PC-9 (cell line): ENCODE results near the gene EEF1B2. TPM values are rescaled to one million over a fixed set of nuclear protein-coding genes. Genes with fewer than 3 reads are reported as not detected.
"Not testable (repeated sequence)": the region's sequence is repeated elsewhere in the genome, so short reads cannot be mapped to it uniquely, and the experiment has no call there.

ENCODE experiments used
- BruUV-seq: library from RNA; stranded (reverse); fragments of 400-500 nt; replicated peaks from 2 replicates; lab custom pipeline; 2021; lab: Mats Ljungman, UMichigan
- CTCF ChIA-PET: fragments of 300-600 bp; sonication (Branson Sonifier 250); formaldehyde crosslinking; loops from one replicate; lab custom pipeline; 2022; ENCODE audit warnings: antibody characterized with exemption; lab: Charles Lee
- POLR2A ChIA-PET: fragments of 300-600 bp; sonication (Branson Sonifier 250); formaldehyde crosslinking; loops from one replicate; lab custom pipeline; 2022; ENCODE audit warnings: antibody characterized with exemption; ENCODE audit not compliant: unreplicated experiment; lab: Charles Lee
- DNase-seq, 2 experiments: peaks; one replicate each; pipeline versions ENCODE4 v3.0.0 to v3.0.0-alpha.2; 2015 to 2022; ENCODE audit warnings: mixed read lengths in 1 of 2
- H2AFZ ChIP-seq: fragments of 200-600 bp; sonication (generic); 2 replicates; pipeline ENCODE4 v1.8.1; 2017; ENCODE audit warnings: antibody characterized with exemption
- H3F3A ChIP-seq: fragments of 200-600 bp; sonication (generic); 2 replicates; pipeline ENCODE4 v1.8.1; 2017; ENCODE audit warnings: antibody characterized with exemption, mild to moderate bottlenecking, low read depth; ENCODE audit not compliant: insufficient read depth
- H3K27ac ChIP-seq: fragments of 200-600 bp; sonication (generic); 2 replicates; pipeline ENCODE4 v1.6.1; 2016; ENCODE audit warnings: mixed run types
- H3K27me3 ChIP-seq: fragments of 200-600 bp; sonication (generic); 2 replicates; pipeline ENCODE4 v1.6.1; 2016; ENCODE audit warnings: low read depth, mixed run types; ENCODE audit not compliant: insufficient read depth
- H3K36me3 ChIP-seq: fragments of 200-600 bp; sonication (generic); 2 replicates; pipeline ENCODE4 v1.6.1; 2016; ENCODE audit warnings: low read depth, mixed run types
- H3K4me1 ChIP-seq: fragments of 200-600 bp; sonication (generic); replicated peaks from 2 replicates; pipeline ENCODE4 v1.6.1; 2016; ENCODE audit warnings: mixed run types; ENCODE audit not compliant: insufficient read depth
- H3K4me2 ChIP-seq: fragments of 200-600 bp; sonication (generic); 2 replicates; pipeline ENCODE4 v1.6.1; 2017; ENCODE audit warnings: mixed run types
- H3K4me3 ChIP-seq: fragments of 200-600 bp; sonication (generic); 2 replicates; pipeline ENCODE4 v1.6.1; 2016; ENCODE audit warnings: mixed run types
- H3K79me2 ChIP-seq: fragments of 200-600 bp; sonication (generic); 2 replicates; pipeline ENCODE4 v1.6.1; 2017; ENCODE audit warnings: low read depth, mixed run types
- H3K9me2 ChIP-seq: fragments of 200-600 bp; sonication (generic); 2 replicates; pipeline ENCODE4 v1.8.1; 2017; ENCODE audit warnings: mild to moderate bottlenecking; ENCODE audit not compliant: insufficient read depth
- H3K9me3 ChIP-seq: fragments of 200-600 bp; sonication (generic); 2 replicates; pipeline ENCODE4 v1.8.1; 2016; ENCODE audit warnings: low read depth; ENCODE audit not compliant: insufficient read depth
- H4K20me1 ChIP-seq: fragments of 200-600 bp; sonication (generic); 2 replicates; pipeline ENCODE4 v1.8.1; 2017; ENCODE audit not compliant: insufficient read depth
- CTCF ChIP-seq: fragments of 200-600 bp; sonication (generic); conservative IDR thresholded peaks from 2 replicates; pipeline ENCODE4 v1.6.1; 2017; ENCODE audit warnings: mixed run types, antibody characterized with exemption, mild to moderate bottlenecking, moderate library complexity
- EZH2 ChIP-seq: fragments of 200-600 bp; sonication (generic); IDR thresholded peaks from 2 replicates; pipeline ENCODE4 v1.8.0; 2017; ENCODE audit warnings: antibody characterized with exemption, low read depth
- intact Hi-C: fragments of 100-400 bp; cut with micrococcal nuclease; formaldehyde crosslinking; loops from one replicate; pipeline ENCODE4 v1.10.0; 2022; ENCODE audit not compliant: unreplicated experiment
- total RNA-seq: library from RNA; stranded (reverse); gene quantifications from 2 replicates; pipeline ENCODE4 v1.2.3, GENCODE V29; 2021

EEF1B2 gene
- total RNA-seq, 1 experiment from 2014 or later = 367 TPM

GRCh38 chr2:206158563-206159345 lies 941 bp upstream of the EEF1B2 start:
- Histone ChIP-seq H3F3A (peaks cover 22% of the 10 kb centered on the region), H3K9me2 (no peaks in the 10 kb centered on the region), H3K79me2 (peaks cover 78% of the 10 kb centered on the region), H3K9me3 (no peaks in the 10 kb centered on the region), H3K27me3 (no peaks in the 10 kb centered on the region), H3K4me3 (peak overlapping the region; percentile 94), H3K36me3 (peaks cover 28% of the 10 kb centered on the region), H3K4me1 (peaks cover 16% of the 10 kb centered on the region), H2AFZ (peak overlapping the region; percentile 85), H4K20me1 (peaks cover 4% of the 10 kb centered on the region), H3K4me2 (peak overlapping the region; percentile 92), H3K27ac (peak overlapping the region; percentile 60)
- TF ChIP-seq CTCF (no peak), EZH2 (no peak)
- BruUV-seq = TSS peak; percentile 68
- intact Hi-C loops = loop anchor here (10.0 kb wide), 1 partner anchor 606 kb away; the partner anchor contains the start of genes FASTKD2 and MDH1B
- ChIA-PET CTCF (no interaction called here), POLR2A (no interaction called here)
- DNase-seq = peak in 1 of 2 experiments; percentile 37

GRCh38 chr2:206160125-206160806 lies 571 bp downstream of the EEF1B2 start:
- Histone ChIP-seq H2AFZ (peak overlapping the region; percentile 85; the same call in 1 of the 2 replicates), H3K4me1 (peaks cover 16% of the 10 kb centered on the region), H3K4me2 (peak overlapping the region; percentile 97), H4K20me1 (no peaks in the 10 kb centered on the region; the same call in none of the 2 replicates), H3K36me3 (peaks cover 28% of the 10 kb centered on the region), H3K27ac (peak overlapping the region; percentile 81), H3K27me3 (no peaks in the 10 kb centered on the region), H3K79me2 (peaks cover 67% of the 10 kb centered on the region), H3K4me3 (peak overlapping the region; percentile 94), H3K9me3 (no peaks in the 10 kb centered on the region), H3K9me2 (no peaks in the 10 kb centered on the region), H3F3A (peaks cover 22% of the 10 kb centered on the region)
- DNase-seq = no peak
- TF ChIP-seq CTCF = no peak
- intact Hi-C loops = loop anchor here (5.0 kb wide), 1 partner anchor 52 kb away; a partner anchor contains a TSS
- CTCF ChIA-PET = no interaction called here
- POLR2A ChIA-PET = interaction anchor here (0.7 kb wide), 1 partner anchor 40 kb away, joined by 9 read pairs; no protein-coding TSS in a partner anchor
- BruUV-seq = no TSS peak

- Histone ChIP-seq H3K4me2 (peak overlapping the region; percentile 97), H3K4me1 (peaks cover 16% of the 10 kb centered on the region), H2AFZ (no peak overlapping the region), H3K27me3 (no peaks in the 10 kb centered on the region), H3K36me3 (peaks cover 28% of the 10 kb centered on the region), H3K4me3 (peak overlapping the region; percentile 94), H3F3A (peaks cover 22% of the 10 kb centered on the region), H3K9me2 (no peaks in the 10 kb centered on the region), H3K9me3 (no peaks in the 10 kb centered on the region), H3K79me2 (peaks cover 62% of the 10 kb centered on the region), H4K20me1 (no peaks in the 10 kb centered on the region; the same call in none of the 2 replicates), H3K27ac (peak overlapping the region; percentile 81)
- intact Hi-C loops = loop anchor here (5.0 kb wide), 1 partner anchor 52 kb away; a partner anchor contains a TSS
- no peak for DNase-seq
- ChIA-PET CTCF (no interaction called here), POLR2A (interaction anchor here (0.7 kb wide), 1 partner anchor 40 kb away, joined by 9 read pairs; no protein-coding TSS in a partner anchor)
- TSS peak; percentile 64 for BruUV-seq
- TF ChIP-seq EZH2 (no peak), CTCF (no peak)
Measured at GRCh38 chr2:206160807-206161179, 1.1 kb downstream of the EEF1B2 start.

GRCh38 chr2:206162401-206162800 lies 2.7 kb downstream of the EEF1B2 start:
- H3K4me3 ChIP-seq, CTCF ChIA-PET, DNase-seq, H3K27ac ChIP-seq, H2AFZ ChIP-seq, H3K9me3 ChIP-seq, H3K9me2 ChIP-seq, H4K20me1 ChIP-seq, POLR2A ChIA-PET, H3K27me3 ChIP-seq, BruUV-seq: not testable (repeated sequence)
- Histone ChIP-seq H3K79me2 (peaks cover 48% of the 10 kb centered on the region), H3K4me1 (peaks cover 13% of the 10 kb centered on the region), H3K4me2 (peak overlapping the region; percentile 36; the same call in 1 of the 2 replicates), H3K36me3 (peaks cover 28% of the 10 kb centered on the region), H3F3A (peaks cover 22% of the 10 kb centered on the region)
- intact Hi-C loops = loop anchor here (5.0 kb wide), 1 partner anchor 50 kb away; a partner anchor contains a TSS
